ENCODE data around the gene MPHOSPH9.

Gene MPHOSPH9

GRCh38 chr12:123242116-123242904 lies 9.4 kb upstream of the MPHOSPH9 start:
- H3K4me3 ChIP-seq (ENCODE audit: low read length) = no peak overlapping the region
- H3K27ac ChIP-seq (ENCODE audit: low read length) = no peak overlapping the region
- H3K36me3 ChIP-seq (ENCODE audit: control insufficient read depth, insufficient read depth, low read length) = no peaks in the 10 kb centered on the region
- H3K4me1 ChIP-seq (ENCODE audit: control insufficient read depth, insufficient read depth, low read length) = no peaks in the 10 kb centered on the region
- no peaks in the 10 kb centered on the region for H3K9me3 ChIP-seq (ENCODE audit: control insufficient read depth, insufficient read depth, low read length)
- no peak for DNase-seq (ENCODE audit: low read depth, low spot score)
- no peaks in the 10 kb centered on the region for H3K27me3 ChIP-seq (ENCODE audit: control insufficient read depth, insufficient read depth, low read length)
- no CpG with 5 or more reads among the region's 11 CpGs for WGBS (ENCODE audit: insufficient coverage, insufficient read length)

- H3K27me3 ChIP-seq (ENCODE audit: control insufficient read depth, insufficient read depth, low read length) = no peaks in the 10 kb centered on the region
- no peaks in the 10 kb centered on the region for H3K36me3 ChIP-seq (ENCODE audit: control insufficient read depth, insufficient read depth, low read length)
- H3K27ac ChIP-seq (ENCODE audit: low read length) = no peak overlapping the region
- H3K4me1 ChIP-seq (ENCODE audit: control insufficient read depth, insufficient read depth, low read length) = 0 out of 2 replicates have a peak, but pooled peaks cover under 1% of the 10 kb centered on the region
- no peak overlapping the region for H3K4me3 ChIP-seq (ENCODE audit: low read length)
- no peak for DNase-seq (ENCODE audit: low read depth, low spot score)
- WGBS (ENCODE audit: insufficient coverage, insufficient read length) = no CpG with 5 or more reads among the region's 6 CpGs
- H3K9me3 ChIP-seq (ENCODE audit: control insufficient read depth, insufficient read depth, low read length) = no peaks in the 10 kb centered on the region
Observed at GRCh38 chr12:123238961-123239360, 6.0 kb upstream of the MPHOSPH9 start.

GRCh38 chr12:123238330-123238682 lies 5.4 kb upstream of the MPHOSPH9 start:
- H3K27me3 ChIP-seq (ENCODE audit: control insufficient read depth, insufficient read depth, low read length) = no peaks in the 10 kb centered on the region
- DNase-seq (ENCODE audit: low read depth, low spot score) = no peak
- no peaks in the 10 kb centered on the region for H3K36me3 ChIP-seq (ENCODE audit: control insufficient read depth, insufficient read depth, low read length)
- no peaks in the 10 kb centered on the region for H3K9me3 ChIP-seq (ENCODE audit: control insufficient read depth, insufficient read depth, low read length)
- WGBS (ENCODE audit: insufficient coverage, insufficient read length) = no CpG with 5 or more reads among the region's 2 CpGs
- 0 out of 2 replicates have a peak, but pooled peaks cover 1% of the 10 kb centered on the region for H3K4me1 ChIP-seq (ENCODE audit: control insufficient read depth, insufficient read depth, low read length)
- H3K27ac ChIP-seq (ENCODE audit: low read length) = no peak overlapping the region
- no peak overlapping the region for H3K4me3 ChIP-seq (ENCODE audit: low read length)

- H3K27ac ChIP-seq (ENCODE audit: low read length) = no peak overlapping the region
- no peaks in the 10 kb centered on the region for H3K27me3 ChIP-seq (ENCODE audit: control insufficient read depth, insufficient read depth, low read length)
- no peaks in the 10 kb centered on the region for H3K9me3 ChIP-seq (ENCODE audit: control insufficient read depth, insufficient read depth, low read length)
- no peak for DNase-seq (ENCODE audit: low read depth, low spot score)
- H3K4me1 ChIP-seq (ENCODE audit: control insufficient read depth, insufficient read depth, low read length) = 0 out of 2 replicates have a peak, but pooled peaks cover 1% of the 10 kb centered on the region
- no peaks in the 10 kb centered on the region for H3K36me3 ChIP-seq (ENCODE audit: control insufficient read depth, insufficient read depth, low read length)
- no CpG with 5 or more reads among the region's 6 CpGs for WGBS (ENCODE audit: insufficient coverage, insufficient read length)
- no peak overlapping the region for H3K4me3 ChIP-seq (ENCODE audit: low read length)
Observed at GRCh38 chr12:123237646-123238329, 4.8 kb upstream of the MPHOSPH9 start.

- WGBS (ENCODE audit: insufficient coverage, insufficient read length) = no CpG with 5 or more reads among the region's 42 CpGs
- Histone ChIP-seq H3K36me3 (ENCODE audit: control insufficient read depth, insufficient read depth, low read length) (no peaks in the 10 kb centered on the region), H3K4me3 (ENCODE audit: low read length) (peak overlapping the region; percentile 78), H3K9me3 (ENCODE audit: control insufficient read depth, insufficient read depth, low read length) (no peaks in the 10 kb centered on the region), H3K4me1 (ENCODE audit: control insufficient read depth, insufficient read depth, low read length) (0 out of 2 replicates have a peak, but pooled peaks cover 1% of the 10 kb centered on the region), H3K27ac (ENCODE audit: low read length) (no peak overlapping the region), H3K27me3 (ENCODE audit: control insufficient read depth, insufficient read depth, low read length) (no peaks in the 10 kb centered on the region)
- no peak for DNase-seq (ENCODE audit: low read depth, low spot score)
Observed at GRCh38 chr12:123233505-123234308, 766 bp upstream of the MPHOSPH9 start.

GRCh38 chr12:123232472-123232806 lies 502 bp downstream of the MPHOSPH9 start:
- Histone ChIP-seq H3K36me3 (ENCODE audit: control insufficient read depth, insufficient read depth, low read length) (no peaks in the 10 kb centered on the region), H3K27me3 (ENCODE audit: control insufficient read depth, insufficient read depth, low read length) (no peaks in the 10 kb centered on the region), H3K4me3 (ENCODE audit: low read length) (peak overlapping the region; percentile 81), H3K27ac (ENCODE audit: low read length) (no peak overlapping the region), H3K4me1 (ENCODE audit: control insufficient read depth, insufficient read depth, low read length) (0 out of 2 replicates have a peak, but pooled peaks cover 1% of the 10 kb centered on the region), H3K9me3 (ENCODE audit: control insufficient read depth, insufficient read depth, low read length) (no peaks in the 10 kb centered on the region)
- no peak for DNase-seq (ENCODE audit: low read depth, low spot score)
- no CpG with 5 or more reads among the region's 15 CpGs for WGBS (ENCODE audit: insufficient coverage, insufficient read length)

- Histone ChIP-seq H3K4me1 (ENCODE audit: control insufficient read depth, insufficient read depth, low read length) (0 out of 2 replicates have a peak, but pooled peaks cover 1% of the 10 kb centered on the region), H3K9me3 (ENCODE audit: control insufficient read depth, insufficient read depth, low read length) (no peaks in the 10 kb centered on the region), H3K27ac (ENCODE audit: low read length) (no peak overlapping the region), H3K27me3 (ENCODE audit: control insufficient read depth, insufficient read depth, low read length) (no peaks in the 10 kb centered on the region), H3K4me3 (ENCODE audit: low read length) (peak overlapping the region; percentile 81; the same call in 1 of the 2 replicates), H3K36me3 (ENCODE audit: control insufficient read depth, insufficient read depth, low read length) (no peaks in the 10 kb centered on the region)
- no peak for DNase-seq (ENCODE audit: low read depth, low spot score)
- no CpG with 5 or more reads among the region's 5 CpGs for WGBS (ENCODE audit: insufficient coverage, insufficient read length)
Observed at GRCh38 chr12:123231931-123232330, 1.0 kb downstream of the MPHOSPH9 start.

GRCh38 chr12:123229051-123229450 lies 3.9 kb downstream of the MPHOSPH9 start:
- DNase-seq (ENCODE audit: low read depth, low spot score) = no peak
- WGBS (ENCODE audit: insufficient coverage, insufficient read length) = no CpG with 5 or more reads among the region's 3 CpGs
- 0 out of 2 replicates have a peak, but pooled peaks cover 1% of the 10 kb centered on the region for H3K4me1 ChIP-seq (ENCODE audit: control insufficient read depth, insufficient read depth, low read length)
- no peaks in the 10 kb centered on the region for H3K9me3 ChIP-seq (ENCODE audit: control insufficient read depth, insufficient read depth, low read length)
- no peak overlapping the region for H3K4me3 ChIP-seq (ENCODE audit: low read length)
- H3K36me3 ChIP-seq (ENCODE audit: control insufficient read depth, insufficient read depth, low read length) = no peaks in the 10 kb centered on the region
- H3K27me3 ChIP-seq (ENCODE audit: control insufficient read depth, insufficient read depth, low read length) = no peaks in the 10 kb centered on the region
- H3K27ac ChIP-seq (ENCODE audit: low read length) = no peak overlapping the region

GRCh38 chr12:123227581-123228258 lies 5.2 kb downstream of the MPHOSPH9 start:
- H3K27ac ChIP-seq (ENCODE audit: low read length) = no peak overlapping the region
- H3K4me1 ChIP-seq (ENCODE audit: control insufficient read depth, insufficient read depth, low read length) = no peaks in the 10 kb centered on the region
- 0 out of 2 replicates have a peak, but pooled peaks cover 3% of the 10 kb centered on the region for H3K36me3 ChIP-seq (ENCODE audit: control insufficient read depth, insufficient read depth, low read length)
- no CpG with 5 or more reads among the region's 5 CpGs for WGBS (ENCODE audit: insufficient coverage, insufficient read length)
- no peak for DNase-seq (ENCODE audit: low read depth, low spot score)
- no peak overlapping the region for H3K4me3 ChIP-seq (ENCODE audit: low read length)
- H3K9me3 ChIP-seq (ENCODE audit: control insufficient read depth, insufficient read depth, low read length) = no peaks in the 10 kb centered on the region
- H3K27me3 ChIP-seq (ENCODE audit: control insufficient read depth, insufficient read depth, low read length) = no peaks in the 10 kb centered on the region

GRCh38 chr12:123225443-123225842 lies 7.5 kb downstream of the MPHOSPH9 start:
- H3K9me3 ChIP-seq (ENCODE audit: control insufficient read depth, insufficient read depth, low read length) = no peaks in the 10 kb centered on the region
- H3K27me3 ChIP-seq (ENCODE audit: control insufficient read depth, insufficient read depth, low read length) = no peaks in the 10 kb centered on the region
- H3K4me1 ChIP-seq (ENCODE audit: control insufficient read depth, insufficient read depth, low read length) = no peaks in the 10 kb centered on the region
- H3K27ac ChIP-seq (ENCODE audit: low read length) = no peak overlapping the region
- no peak for DNase-seq (ENCODE audit: low read depth, low spot score)
- H3K4me3 ChIP-seq (ENCODE audit: low read length) = no peak overlapping the region
- WGBS (ENCODE audit: insufficient coverage, insufficient read length) = no CpG with 5 or more reads among the region's 2 CpGs
- H3K36me3 ChIP-seq (ENCODE audit: control insufficient read depth, insufficient read depth, low read length) = peaks cover 3% of the 10 kb centered on the region; the same call in 1 of the 2 replicates

Measured in iPS DF 6.9 (cell line).